LNCaP clone FGC (cell line): ENCODE measurements around the gene NRXN3.

Experiments used
- DNase-seq: peaks from one replicate; pipeline ENCODE4 v3.0.0-alpha.2; 2011; ENCODE audit warnings: low read depth
- H3K4me3 ChIP-seq: 2 replicates; pipeline ENCODE4 v1.5.1; 2011; ENCODE audit warnings: mild to moderate bottlenecking, low read depth, low read length, control low read depth
- TF ChIP-seq, protein P1 (sequence below): IDR thresholded peaks from 2 replicates; pipeline ENCODE4 v1.5.1; 2012; ENCODE audit warnings: mild to moderate bottlenecking; ENCODE audit not compliant: control insufficient read depth, insufficient read depth; ENCODE audit errors: extremely low read depth

NRXN3 gene

DNA sequence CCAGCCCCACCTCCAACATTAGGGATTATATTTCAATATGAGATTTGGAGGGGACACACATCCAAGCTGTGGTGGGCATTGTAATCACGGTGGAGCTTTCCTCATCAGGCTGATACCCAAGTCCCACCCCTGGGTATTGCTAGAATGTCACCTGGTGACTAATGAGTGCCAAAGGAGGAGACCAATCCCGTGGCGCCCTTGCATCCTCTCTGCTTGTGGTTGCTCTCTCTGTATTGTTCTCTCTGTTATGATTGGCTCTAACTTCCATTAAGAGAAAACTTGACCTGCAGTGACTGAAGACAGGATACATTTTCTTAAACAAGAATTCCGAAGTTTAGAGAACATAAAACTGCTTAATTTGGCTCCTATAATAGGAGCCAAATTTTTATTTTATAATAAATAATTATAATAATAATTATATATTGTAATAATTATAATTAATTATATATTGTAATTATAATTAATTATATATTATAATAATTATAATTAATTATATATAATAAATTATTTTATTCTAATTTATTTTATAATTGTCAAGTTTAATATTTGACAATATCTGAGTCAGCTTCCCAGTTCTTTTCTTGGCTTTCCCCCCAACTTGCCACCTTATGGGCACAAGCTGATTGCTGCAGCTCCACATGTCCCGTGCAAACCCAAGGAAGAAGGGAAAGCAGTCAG lies 1621.0 kb downstream of the NRXN3 start:
- TF ChIP-seq, protein P1, sequence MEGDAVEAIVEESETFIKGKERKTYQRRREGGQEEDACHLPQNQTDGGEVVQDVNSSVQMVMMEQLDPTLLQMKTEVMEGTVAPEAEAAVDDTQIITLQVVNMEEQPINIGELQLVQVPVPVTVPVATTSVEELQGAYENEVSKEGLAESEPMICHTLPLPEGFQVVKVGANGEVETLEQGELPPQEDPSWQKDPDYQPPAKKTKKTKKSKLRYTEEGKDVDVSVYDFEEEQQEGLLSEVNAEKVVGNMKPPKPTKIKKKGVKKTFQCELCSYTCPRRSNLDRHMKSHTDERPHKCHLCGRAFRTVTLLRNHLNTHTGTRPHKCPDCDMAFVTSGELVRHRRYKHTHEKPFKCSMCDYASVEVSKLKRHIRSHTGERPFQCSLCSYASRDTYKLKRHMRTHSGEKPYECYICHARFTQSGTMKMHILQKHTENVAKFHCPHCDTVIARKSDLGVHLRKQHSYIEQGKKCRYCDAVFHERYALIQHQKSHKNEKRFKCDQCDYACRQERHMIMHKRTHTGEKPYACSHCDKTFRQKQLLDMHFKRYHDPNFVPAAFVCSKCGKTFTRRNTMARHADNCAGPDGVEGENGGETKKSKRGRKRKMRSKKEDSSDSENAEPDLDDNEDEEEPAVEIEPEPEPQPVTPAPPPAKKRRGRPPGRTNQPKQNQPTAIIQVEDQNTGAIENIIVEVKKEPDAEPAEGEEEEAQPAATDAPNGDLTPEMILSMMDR = no peak
- DNase-seq = no peak
- H3K4me3 ChIP-seq = no peak overlapping the region

DNA sequence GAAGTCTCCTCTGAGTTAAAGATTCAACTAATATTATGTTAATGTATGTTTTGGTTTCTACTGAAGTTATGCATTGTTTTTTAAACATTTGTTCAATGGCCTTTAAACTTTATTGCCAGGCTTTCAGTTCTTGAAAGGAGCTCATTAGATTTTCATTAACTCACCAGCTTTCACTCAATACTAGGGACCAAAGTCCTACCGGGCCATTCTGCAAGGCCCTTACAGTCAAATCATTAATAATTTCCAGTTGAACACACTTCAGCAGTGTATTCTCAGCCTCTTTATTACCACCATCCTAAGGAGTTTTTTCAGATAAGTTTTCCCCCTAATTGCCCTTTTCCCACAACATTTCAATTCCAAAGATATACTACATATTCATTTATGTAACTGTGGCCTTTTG lies 1631.9 kb downstream of the NRXN3 start:
- TF ChIP-seq, protein P1 = no peak
- H3K4me3 ChIP-seq = no peak overlapping the region
- DNase-seq = no peak

DNA sequence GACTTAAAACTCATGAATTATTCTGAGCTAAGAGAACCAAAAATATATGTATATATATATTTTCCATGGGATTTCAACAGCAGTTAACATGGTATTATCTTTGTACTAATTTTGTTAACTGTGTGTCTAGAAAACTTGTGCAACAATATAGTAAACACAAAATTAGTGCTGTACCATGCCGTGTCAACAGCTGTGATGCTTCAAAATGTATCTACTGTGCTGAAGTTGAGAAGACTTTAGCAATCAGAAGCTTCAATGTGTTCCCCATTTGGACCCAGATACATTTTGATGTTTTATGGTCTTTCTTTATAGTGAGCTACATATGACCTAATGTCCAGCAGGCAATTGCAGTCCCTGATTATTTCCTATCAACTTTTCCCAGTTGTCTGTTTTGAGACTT lies 1635.5 kb downstream of the NRXN3 start:
- TF ChIP-seq, protein P1 = no peak
- DNase-seq = no peak
- no peak overlapping the region for H3K4me3 ChIP-seq

DNA sequence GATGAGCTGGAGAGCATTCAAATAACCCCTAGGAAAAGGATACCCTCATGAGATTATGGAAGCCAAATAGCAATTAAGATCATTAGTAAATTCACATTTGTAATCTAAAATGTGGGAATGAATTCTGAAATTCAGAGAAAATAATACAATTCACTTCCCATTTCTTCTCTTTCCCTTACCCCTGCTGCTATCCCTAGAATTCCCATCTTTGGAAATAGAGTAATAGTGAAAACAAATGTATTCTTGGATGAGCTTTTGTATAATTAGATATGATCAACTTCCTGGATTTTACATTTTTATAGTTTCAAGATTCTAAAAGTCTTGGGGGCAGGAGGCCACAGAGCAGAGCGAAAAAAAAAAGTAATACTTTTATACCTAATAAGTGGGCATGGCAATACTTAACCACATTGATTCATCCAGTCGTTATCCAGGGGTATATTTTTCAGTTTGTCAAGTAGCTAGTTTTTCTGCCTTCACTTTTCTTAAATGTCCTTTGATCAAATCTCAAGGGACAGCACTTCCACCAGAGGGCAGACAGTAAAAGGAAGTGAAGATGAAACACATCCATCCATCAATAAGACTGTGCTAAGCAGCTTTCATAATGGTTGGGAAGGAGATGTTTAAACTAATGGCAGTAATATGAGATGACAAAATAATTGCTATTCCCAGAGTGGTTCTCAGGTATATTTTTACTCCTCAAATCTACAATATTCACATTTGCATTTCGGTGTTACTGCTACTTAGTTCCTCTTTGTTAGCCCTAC lies 1639.9 kb downstream of the NRXN3 start:
- H3K4me3 ChIP-seq = no peak overlapping the region
- DNase-seq = peak; percentile 46
- TF ChIP-seq, protein P1 = peak; percentile 56

DNA sequence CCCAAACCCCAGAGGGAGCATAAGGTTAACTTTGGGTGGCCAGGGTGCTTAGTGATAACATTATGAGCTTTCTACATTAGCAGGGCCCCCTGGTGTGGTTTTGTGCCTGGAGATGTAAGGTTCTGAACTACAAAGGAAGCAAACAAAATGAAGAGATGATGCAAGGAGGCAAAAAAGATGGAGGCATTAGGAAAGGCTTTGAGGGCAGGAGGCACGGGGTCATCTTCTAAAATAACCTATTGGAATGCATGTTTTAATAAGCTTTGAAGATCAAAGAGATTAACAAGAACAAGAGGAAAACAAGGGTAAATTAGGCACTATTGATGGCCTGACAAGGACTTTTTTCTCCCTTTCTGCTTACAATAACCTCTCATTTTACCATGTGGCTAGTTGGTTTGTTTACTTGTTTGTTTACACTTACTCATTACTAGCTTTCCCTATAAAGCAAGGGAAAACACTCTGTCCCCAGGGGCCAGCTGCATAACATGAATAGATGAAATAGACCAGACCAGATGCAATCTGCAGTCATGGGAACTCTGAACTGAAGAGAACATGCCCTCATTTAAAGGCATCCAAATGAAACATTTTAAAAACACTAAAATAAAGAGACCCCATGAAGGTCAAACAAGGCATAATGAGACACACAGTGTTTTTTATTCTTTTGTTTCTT lies 1650.8 kb downstream of the NRXN3 start:
- TF ChIP-seq, protein P1 = no peak
- DNase-seq = no peak
- H3K4me3 ChIP-seq = no peak overlapping the region

DNA sequence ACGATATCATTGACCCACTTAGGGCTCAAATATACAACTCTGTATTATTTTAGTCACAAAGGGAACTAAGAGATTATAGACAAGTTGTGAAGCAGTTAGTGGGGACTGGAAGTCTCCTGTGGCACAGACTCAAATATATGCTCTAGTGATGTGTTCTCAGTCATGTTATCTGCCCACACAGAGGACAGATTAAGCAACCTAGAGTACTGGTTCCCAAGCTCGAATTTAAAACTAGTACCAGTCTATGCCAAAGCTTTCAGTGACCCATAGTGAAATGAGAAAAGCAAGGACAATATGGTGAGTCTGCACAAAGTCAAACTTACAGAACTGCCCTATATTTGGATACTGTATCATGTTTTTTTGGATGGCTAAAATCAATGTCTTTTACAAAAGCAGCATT lies 1651.9 kb downstream of the NRXN3 start:
- no peak overlapping the region for H3K4me3 ChIP-seq
- TF ChIP-seq, protein P1 = no peak
- no peak for DNase-seq
